Spleen (tissue), 11 donors: Measurements from ENCODE around the gene ANGEL2. TPM values are rescaled to one million over a fixed set of nuclear protein-coding genes. Genes with fewer than 3 reads are reported as not detected.

ENCODE experiments used
- DNase-seq: peaks from one replicate; pipeline ENCODE4 v3.0.0-alpha.2; 2020
- H3K27ac ChIP-seq, 8 donors: fragments of 200-600 bp; sonication (generic) in 7 of 8; 1 replicate in 4 of 8; 2 replicates in 4 of 8; pipeline versions ENCODE4 v1.5.0 to v1.8.0; 2016 to 2021; ENCODE audit warnings: inconsistent platforms in 4 of 8, mild to moderate bottlenecking in 4 of 8, moderate library complexity in 1 of 8
- H3K27me3 ChIP-seq, 7 donors: fragments of 200-600 bp; sonication (generic) in 6 of 7; replicated peaks in 1 of 7; 1 replicate in 4 of 7; 2 replicates in 3 of 7; pipeline versions ENCODE4 v1.5.0 to v1.8.0; 2016 to 2021; ENCODE audit warnings: inconsistent platforms in 3 of 7, mild to moderate bottlenecking in 1 of 7
- H3K36me3 ChIP-seq, 6 donors: fragments of 200-600 bp; sonication (generic) in 5 of 6; 1 replicate in 4 of 6; 2 replicates in 2 of 6; pipeline versions ENCODE4 v1.5.0 to v1.8.0; 2016 to 2021; ENCODE audit warnings: inconsistent platforms in 2 of 6
- H3K4me1 ChIP-seq, 6 donors: fragments of 200-600 bp; sonication (generic) in 5 of 6; 1 replicate in 3 of 6; 2 replicates in 3 of 6; pipeline versions ENCODE4 v1.5.0 to v1.8.0; 2016 to 2021; ENCODE audit warnings: inconsistent platforms in 3 of 6
- H3K4me3 ChIP-seq, 8 donors: fragments of 200-600 bp; sonication (generic) in 7 of 8; 1 replicate in 4 of 8; 2 replicates in 4 of 8; pipeline versions ENCODE4 v1.5.0 to v1.8.0; 2016 to 2021; ENCODE audit warnings: inconsistent platforms in 4 of 8, mild to moderate bottlenecking in 4 of 8, moderate library complexity in 2 of 8
- H3K9me3 ChIP-seq, 8 donors: fragments of 200-600 bp; sonication (generic) in 7 of 8; 1 replicate in 4 of 8; 2 replicates in 4 of 8; pipeline versions ENCODE4 v1.5.0 to v1.8.0; 2016 to 2021; ENCODE audit warnings: inconsistent platforms in 4 of 8
- POLR2A ChIP-seq, 3 donors: fragments of 450-650 bp; IDR thresholded peaks; one replicate each; pipeline ENCODE4 v1.5.1; 2017; ENCODE audit warnings: antibody characterized with exemption in 3 of 3, mild to moderate bottlenecking in 1 of 3
- POLR2AphosphoS5 ChIP-seq, 3 donors: sonication (generic); formaldehyde crosslinking; IDR thresholded peaks; one replicate each; pipeline ENCODE4 v1.5.1; 2017; ENCODE audit warnings: antibody characterized with exemption in 3 of 3
- WGBS, 5 donors: extraction: QIAGEN DNeasy Blood & Tissue Kit in 3 of 5; methylation state at CpG; one replicate each; pipeline versions ENCODE4 v1.1.5 to v1.1.7; 2013 to 2018; 5-methylcytosine and 5-hydroxymethylcytosine counted together
- intact Hi-C: fragments of 100-400 bp; cut with DNase I; formaldehyde crosslinking; loops from one replicate; pipeline ENCODE4 v1.15.0; 2023; ENCODE audit warnings: low total_unique reads
- polyA plus RNA-seq, 3 donors: library from polyadenylated mRNA; stranded (reverse); fragments of 200-250 nt; gene quantifications; one replicate each; pipeline ENCODE4 v1.2.1, GENCODE V29; 2013
- total RNA-seq, 7 donors: library from RNA; depleted of rRNA in 3 of 7; stranded (reverse); fragments of >200 nt in 3 of 7; fragmentation: NEBNext Ultra II Directional in 4 of 7; extraction: Animal tissue kit (Norgen Biotek cat#: 25700) in 4 of 7; gene quantifications; one replicate each; pipeline versions ENCODE4 v1.1.0 to v1.2.1, GENCODE V29; 2016 to 2021
- TF ChIP-seq, protein P1 (sequence below), 11 experiments: fragments of 200-600 bp in 7 of 11; fragments of 450-650 bp in 4 of 11; sonication (generic) in 4 of 11; IDR thresholded peaks in 8 of 11; conservative IDR thresholded peaks in 3 of 11; 1 replicate in 7 of 11; 2 replicates in 4 of 11; pipeline versions ENCODE4 v1.4.0 to v1.8.0; 2016 to 2021; ENCODE audit warnings: antibody characterized with exemption in 11 of 11, inconsistent platforms in 4 of 11, mild to moderate bottlenecking in 1 of 11
- donor health status: healthy with polysubstance abuse.
- donor health status: DM: no; HTN: no; CAD: no; lungs with moderate emphysema.
- donor health status: DM: no; HTN: no; CAD: no.
- donor health status: Bipolar disorder and iron deficiency.
- donor health status: healthy.
- donor health status: DM: no; HTN: no; CAD: no.
- donor health status: DM: yes; HTN: yes; CAD: no.

ANGEL2 gene
- total and polyA plus RNA-seq, 10 donors = 18.3 to 96.8 (median 50.9) TPM

DNA sequence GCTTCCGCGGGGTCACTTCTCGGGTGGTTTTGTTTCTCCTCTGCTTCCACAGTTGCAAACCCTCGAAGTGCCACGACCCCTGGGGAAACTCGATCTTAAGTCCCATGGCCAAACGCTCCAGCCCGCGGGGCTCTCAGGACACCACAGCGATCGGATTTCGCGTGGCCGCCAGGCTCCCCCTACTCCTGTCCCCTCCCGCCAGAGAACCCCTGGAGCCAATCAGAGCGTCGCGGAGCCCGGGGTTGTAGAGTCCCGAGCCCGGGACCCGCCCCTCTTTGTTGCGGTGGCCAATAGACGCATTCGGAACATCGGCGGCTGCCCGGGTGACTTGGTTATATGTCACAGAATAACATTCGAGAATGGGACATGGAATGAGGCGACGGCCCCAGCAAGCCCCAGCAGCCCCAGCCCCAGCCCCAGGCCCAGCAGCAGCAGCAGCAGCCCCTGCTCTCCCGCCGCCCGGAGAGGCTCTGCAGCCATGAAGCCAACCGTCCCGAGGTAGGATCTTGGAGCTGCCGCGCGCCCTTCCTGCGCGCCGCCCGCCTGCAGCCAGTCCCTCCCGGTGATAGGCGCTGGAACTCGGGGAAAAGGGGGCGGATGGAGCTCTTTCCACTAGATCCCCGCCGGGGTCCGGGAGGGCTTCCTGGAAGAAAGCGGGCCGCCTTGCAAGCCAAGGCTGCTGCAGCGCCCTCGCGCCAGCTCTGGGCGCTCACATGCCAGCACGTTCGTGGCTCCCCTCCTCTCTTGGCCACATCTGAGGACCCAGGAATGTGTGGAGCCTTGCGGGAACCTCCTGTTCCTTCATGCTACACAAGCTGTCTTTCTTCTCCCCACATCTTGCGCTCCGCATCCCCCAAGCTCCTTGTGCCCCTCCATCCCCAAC, 65.2 kb downstream of the ANGEL2 start, which contains the start of gene VASH2:
Gene VASH2 (plus strand): TSS at position 299 of the 883 bp plus-strand sequence. CDS start 1,002 bp downstream, outside the sequence.
- H3K36me3 ChIP-seq = no peaks in the 10 kb centered on the region
- H3K9me3 ChIP-seq = peaks cover 0 to 6% (median 0%) of the 10 kb centered on the region in 8 donors
- H3K27me3 ChIP-seq = peaks cover 0 to 44% (median 13%) of the 10 kb centered on the region in 7 donors
- peak; percentile 91 for DNase-seq
- TF ChIP-seq POLR2A (IDR thresholded peaks at IDR 0.05) (no peak), POLR2AphosphoS5 (IDR thresholded peaks at IDR 0.05) (peak in 1 of 3 donors; percentile 34)
- TF ChIP-seq, protein P1, sequence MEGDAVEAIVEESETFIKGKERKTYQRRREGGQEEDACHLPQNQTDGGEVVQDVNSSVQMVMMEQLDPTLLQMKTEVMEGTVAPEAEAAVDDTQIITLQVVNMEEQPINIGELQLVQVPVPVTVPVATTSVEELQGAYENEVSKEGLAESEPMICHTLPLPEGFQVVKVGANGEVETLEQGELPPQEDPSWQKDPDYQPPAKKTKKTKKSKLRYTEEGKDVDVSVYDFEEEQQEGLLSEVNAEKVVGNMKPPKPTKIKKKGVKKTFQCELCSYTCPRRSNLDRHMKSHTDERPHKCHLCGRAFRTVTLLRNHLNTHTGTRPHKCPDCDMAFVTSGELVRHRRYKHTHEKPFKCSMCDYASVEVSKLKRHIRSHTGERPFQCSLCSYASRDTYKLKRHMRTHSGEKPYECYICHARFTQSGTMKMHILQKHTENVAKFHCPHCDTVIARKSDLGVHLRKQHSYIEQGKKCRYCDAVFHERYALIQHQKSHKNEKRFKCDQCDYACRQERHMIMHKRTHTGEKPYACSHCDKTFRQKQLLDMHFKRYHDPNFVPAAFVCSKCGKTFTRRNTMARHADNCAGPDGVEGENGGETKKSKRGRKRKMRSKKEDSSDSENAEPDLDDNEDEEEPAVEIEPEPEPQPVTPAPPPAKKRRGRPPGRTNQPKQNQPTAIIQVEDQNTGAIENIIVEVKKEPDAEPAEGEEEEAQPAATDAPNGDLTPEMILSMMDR (IDR thresholded peaks at IDR 0.05 in 8 of 11, conservative IDR thresholded peaks at IDR 0.05 in 3 of 11) = no peak
- peak within 1 kb of the TSS in 1 of 8 donors; percentile 26 for H3K27ac ChIP-seq
- 1 to 2% (median 1%) methylated on average over 43 to 61 of the region's 61 CpGs for WGBS, 5 donors
- intact Hi-C loops = no loop called here
- H3K4me3 ChIP-seq = peak within 1 kb of the TSS; percentile 32 to 81 (median 56)
- peaks cover 0 to 45% (median 20%) of the 10 kb centered on the region in 6 donors for H3K4me1 ChIP-seq

DNA sequence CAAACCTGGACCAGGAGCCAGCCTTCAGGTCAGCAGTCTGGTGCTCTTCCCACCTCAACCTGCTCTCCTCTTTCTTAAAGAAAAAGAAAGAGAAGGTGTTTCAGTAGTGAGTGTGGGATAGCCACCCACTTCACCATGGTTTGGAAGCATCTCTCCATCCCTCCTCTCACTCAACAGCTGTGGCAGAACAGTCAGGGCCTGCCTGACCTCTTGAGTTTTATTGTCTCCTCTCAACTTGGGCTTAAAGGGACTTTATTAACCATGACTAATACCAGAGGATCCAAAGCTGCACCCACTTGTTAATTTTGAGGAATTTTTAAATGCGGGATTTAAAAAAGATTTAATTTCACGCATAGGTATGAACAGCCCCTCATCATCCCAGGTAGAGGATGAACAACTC, 65.9 kb downstream of the ANGEL2 start:
- peaks cover 0 to 45% (median 20%) of the 10 kb centered on the region in 6 donors for H3K4me1 ChIP-seq
- H3K36me3 ChIP-seq = no peaks in the 10 kb centered on the region
- H3K27ac ChIP-seq = no peak overlapping the region
- peaks cover 0 to 6% (median 0%) of the 10 kb centered on the region in 8 donors for H3K9me3 ChIP-seq
- peak overlapping the region in 7 of 8 donors; percentile 51 to 81 (median 57) for H3K4me3 ChIP-seq
- no peak for TF ChIP-seq POLR2A (IDR thresholded peaks at IDR 0.05)
- TF ChIP-seq, protein P1 (IDR thresholded peaks at IDR 0.05 in 8 of 11, conservative IDR thresholded peaks at IDR 0.05 in 3 of 11) = no peak
- no peak for TF ChIP-seq POLR2AphosphoS5 (IDR thresholded peaks at IDR 0.05)
- intact Hi-C loops = no loop called here
- 31 to 41% (median 36%) methylated on average over 2 of the region's 2 CpGs for WGBS, 5 donors
- peaks cover 0 to 44% (median 13%) of the 10 kb centered on the region in 7 donors for H3K27me3 ChIP-seq
- DNase-seq = no peak

DNA sequence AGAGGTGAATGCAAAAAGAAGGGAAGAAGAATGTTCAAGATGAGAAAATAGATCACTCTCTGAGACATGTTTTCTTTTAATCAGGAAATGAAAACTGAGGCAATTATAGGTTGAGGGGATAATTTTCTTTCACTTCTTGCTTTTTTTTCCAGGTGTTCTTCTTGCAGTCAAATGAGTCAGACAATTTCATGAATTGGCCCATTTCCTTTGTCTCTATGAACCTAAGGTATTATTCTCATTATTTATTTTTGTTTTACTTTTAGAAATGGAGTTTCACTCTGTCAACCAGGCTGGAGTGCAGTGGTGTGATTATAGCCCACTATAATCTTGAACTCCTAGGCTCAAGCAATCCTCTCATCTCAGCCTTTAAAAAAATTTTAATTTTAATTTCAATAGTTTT, 68.8 kb downstream of the ANGEL2 start:
- H3K4me1 ChIP-seq = peaks cover 0 to 41% (median 21%) of the 10 kb centered on the region in 6 donors
- H3K27me3 ChIP-seq = peaks cover 0 to 28% (median 11%) of the 10 kb centered on the region in 7 donors
- no peaks in the 10 kb centered on the region for H3K36me3 ChIP-seq
- no peak for TF ChIP-seq POLR2AphosphoS5 (IDR thresholded peaks at IDR 0.05)
- peaks cover 0 to 6% (median 0%) of the 10 kb centered on the region in 8 donors for H3K9me3 ChIP-seq
- H3K4me3 ChIP-seq = no peak overlapping the region
- no peak overlapping the region for H3K27ac ChIP-seq
- intact Hi-C loops = no loop called here
- no peak for DNase-seq

- 85 to 93% (median 93%) methylated on average over 4 of the region's 4 CpGs for WGBS, 5 donors
Measured at GRCh38 chr1:212945463-212946160, 70.1 kb downstream of the ANGEL2 start.

More at GRCh38 chr1:212945463-212946160, 70.1 kb downstream of the ANGEL2 start:
- TF ChIP-seq POLR2A (IDR thresholded peaks at IDR 0.05) (no peak), POLR2AphosphoS5 (IDR thresholded peaks at IDR 0.05) (no peak)
- TF ChIP-seq, protein P1 (IDR thresholded peaks at IDR 0.05 in 8 of 11, conservative IDR thresholded peaks at IDR 0.05 in 3 of 11) = no peak
- Histone ChIP-seq H3K9me3 (peaks cover 0 to 9% (median 3%) of the 10 kb centered on the region in 8 donors), H3K4me1 (peaks cover 0 to 29% (median 10%) of the 10 kb centered on the region in 6 donors), H3K27ac (no peak overlapping the region), H3K4me3 (no peak overlapping the region), H3K36me3 (no peaks in the 10 kb centered on the region), H3K27me3 (peaks cover 0 to 16% (median 1%) of the 10 kb centered on the region in 7 donors)
- intact Hi-C loops = no loop called here
- no peak for DNase-seq
